Left lobe of liver (tissue), 2 donors: ENCODE measurements around the gene GRIP1. TPM values are rescaled to one million over a fixed set of nuclear protein-coding genes. Genes with fewer than 3 reads are reported as not detected.
"Not testable (repeated sequence)": the region's sequence is repeated elsewhere in the genome, so short reads cannot be mapped to it uniquely, and the experiment has no call there.

Experiments used
- ATAC-seq: fragments of 200-7000 bp; cut with Tn5 transposase; one replicate; pipeline ENCODE4 v1.9.1; 2020; ENCODE audit warnings: mild to moderate bottlenecking, moderate library complexity
- DNase-seq: peaks from one replicate; pipeline ENCODE4 v3.0.0-alpha.2; 2020; ENCODE audit warnings: low spot score
- total RNA-seq: library from RNA; stranded (reverse); gene quantifications from one replicate; pipeline ENCODE4 v1.2.1, GENCODE V29; 2021
- donor health status: DM: no; HTN: no; CAD: no; lungs with moderate emphysema.
- donor health status: DM: no; HTN: yes; CAD: no.

GRIP1 gene
- total RNA-seq, 1 donor from 2014 or later: 0.13 TPM

GRCh38 chr12:66548338-66549049 is 130.4 kb downstream of the GRIP1 start:
- no peak for DNase-seq
- no peak for ATAC-seq

GRCh38 chr12:66541426-66541825 is 137.4 kb downstream of the GRIP1 start:
- DNase-seq (no peak), ATAC-seq (no peak)

- no peak for DNase-seq
- no peak for ATAC-seq
Observed at GRCh38 chr12:66539431-66539830, 139.4 kb downstream of the GRIP1 start.

- DNase-seq: no peak
- no peak for ATAC-seq
Observed at GRCh38 chr12:66538970-66539369, 139.9 kb downstream of the GRIP1 start.

- ATAC-seq: no peak
- no peak for DNase-seq
Observed at GRCh38 chr12:66537876-66538275, 141.0 kb downstream of the GRIP1 start.

- DNase-seq (no peak), ATAC-seq (no peak)
Observed at GRCh38 chr12:66533767-66534166, 145.1 kb downstream of the GRIP1 start.

- ATAC-seq: no peak
Observed at GRCh38 chr12:66531766-66532165, 147.1 kb downstream of the GRIP1 start.

GRCh38 chr12:66529934-66530333 is 148.9 kb downstream of the GRIP1 start:
- ATAC-seq (no peak), DNase-seq (no peak)

More at GRCh38 chr12:66531766-66532165, 147.1 kb downstream of the GRIP1 start:
- DNase-seq: no peak

- no peak for DNase-seq
- ATAC-seq: no peak
Observed at GRCh38 chr12:66516561-66516960, 162.3 kb downstream of the GRIP1 start.

GRCh38 chr12:66516133-66516532 is 162.7 kb downstream of the GRIP1 start:
- ATAC-seq: no peak

GRCh38 chr12:66514581-66514980 is 164.3 kb downstream of the GRIP1 start:
- ATAC-seq (no peak), DNase-seq (no peak)

More at GRCh38 chr12:66516133-66516532, 162.7 kb downstream of the GRIP1 start:
- DNase-seq: no peak

- no peak for ATAC-seq
- DNase-seq: no peak
Observed at GRCh38 chr12:66508025-66508424, 170.9 kb downstream of the GRIP1 start.

GRCh38 chr12:66503746-66504145 is 175.1 kb downstream of the GRIP1 start:
- DNase-seq: no peak
- no peak for ATAC-seq

GRCh38 chr12:66502911-66503310 is 176.0 kb downstream of the GRIP1 start:
- no peak for DNase-seq
- no peak for ATAC-seq

- DNase-seq: no peak
- no peak for ATAC-seq
Observed at GRCh38 chr12:66500841-66501240, 178.0 kb downstream of the GRIP1 start.

- no peak for ATAC-seq
- DNase-seq: no peak
Observed at GRCh38 chr12:66500091-66500490, 178.8 kb downstream of the GRIP1 start.

GRCh38 chr12:66499000-66499399 is 179.9 kb downstream of the GRIP1 start:
- DNase-seq (no peak), ATAC-seq (no peak)

GRCh38 chr12:66498059-66498458 is 180.8 kb downstream of the GRIP1 start:
- DNase-seq, ATAC-seq: not testable (repeated sequence)

- DNase-seq (no peak), ATAC-seq (no peak)
Observed at GRCh38 chr12:66497008-66497897, 181.6 kb downstream of the GRIP1 start.

GRCh38 chr12:66496595-66496994 is 182.3 kb downstream of the GRIP1 start:
- ATAC-seq: no peak
- no peak for DNase-seq

GRCh38 chr12:66495709-66496108 is 183.2 kb downstream of the GRIP1 start:
- no peak for ATAC-seq
- no peak for DNase-seq

GRCh38 chr12:66493819-66494218 is 185.1 kb downstream of the GRIP1 start:
- ATAC-seq (no peak), DNase-seq (no peak)
